DND-41 (cell line): ENCODE data around the gene TNXB.
"Not testable (repeated sequence)": the region's sequence is repeated elsewhere in the genome, so short reads cannot be mapped to it uniquely, and the experiment has no call there.

Experiments
- ATAC-seq: fragments of 200-7000 bp; cut with Tn5 transposase; 3 replicates; pipeline ENCODE4 v1.9.1; 2021; ENCODE audit warnings: low read depth; ENCODE audit not compliant: insufficient read depth
- DNase-seq: peaks from one replicate; pipeline ENCODE4 v3.0.0-alpha.2; 2020
- H2AFZ ChIP-seq: 2 replicates; pipeline ENCODE4 v1.6.0; 2012; ENCODE audit warnings: low read depth, low read length
- H3K27ac ChIP-seq: 2 replicates; pipeline ENCODE4 v1.5.1; 2012; ENCODE audit warnings: low read length, inconsistent platforms
- H3K27me3 ChIP-seq: fragments of 200-600 bp; sonication (generic); 2 replicates; pipeline ENCODE4 v1.6.0; 2012; ENCODE audit warnings: low read length, mild to moderate bottlenecking, inconsistent platforms; ENCODE audit not compliant: insufficient read depth, poor library complexity
- H3K36me3 ChIP-seq: 2 replicates; pipeline ENCODE4 v1.5.1; 2012; ENCODE audit warnings: low read length, inconsistent platforms; ENCODE audit not compliant: insufficient read depth
- H3K4me1 ChIP-seq: 2 replicates; pipeline ENCODE4 v1.5.1; 2012; ENCODE audit warnings: mild to moderate bottlenecking, low read length; ENCODE audit not compliant: insufficient read depth
- H3K4me2 ChIP-seq: 2 replicates; pipeline ENCODE4 v1.6.0; 2012; ENCODE audit warnings: mild to moderate bottlenecking, moderate library complexity, low read length, inconsistent platforms; ENCODE audit not compliant: insufficient read depth
- H3K4me3 ChIP-seq, 2 experiments: fragments of 200-600 bp in 1 of 2; shearing (Covaris generic) in 1 of 2; 2 replicates each; pipeline ENCODE4 v1.5.1; 2012 to 2016; ENCODE audit warnings: inconsistent platforms in 2 of 2, low read length in 2 of 2, mild to moderate bottlenecking in 2 of 2, low read depth in 1 of 2, moderate library complexity in 1 of 2
- H3K79me2 ChIP-seq: 2 replicates; pipeline ENCODE4 v1.6.0; 2012; ENCODE audit warnings: low read length, inconsistent platforms; ENCODE audit not compliant: insufficient read depth
- H3K9ac ChIP-seq: 2 replicates; pipeline ENCODE4 v1.6.0; 2012; ENCODE audit warnings: low read depth, mild to moderate bottlenecking, inconsistent platforms, low read length, moderate library complexity
- H3K9me3 ChIP-seq: 2 replicates; pipeline ENCODE4 v1.5.1; 2012; ENCODE audit warnings: low read length, moderate library complexity, mild to moderate bottlenecking, inconsistent platforms; ENCODE audit not compliant: insufficient read depth, severe bottlenecking
- H4K20me1 ChIP-seq: 2 replicates; pipeline ENCODE4 v1.6.0; 2012; ENCODE audit warnings: low read length; ENCODE audit not compliant: insufficient read depth

The TNXB gene

GRCh38 chr6:32012941-32013617 is 96.1 kb downstream of the TNXB start:
- H3K9me3 ChIP-seq, H3K36me3 ChIP-seq, H3K4me1 ChIP-seq, H3K27me3 ChIP-seq, H3K79me2 ChIP-seq, DNase-seq, H4K20me1 ChIP-seq, H3K27ac ChIP-seq, H2AFZ ChIP-seq, H3K9ac ChIP-seq, H3K4me2 ChIP-seq, ATAC-seq, H3K4me3 ChIP-seq: not testable (repeated sequence)

GRCh38 chr6:32010856-32011530 is 98.1 kb downstream of the TNXB start:
- not testable (repeated sequence) for H3K4me1 ChIP-seq, H4K20me1 ChIP-seq, H3K4me2 ChIP-seq, ATAC-seq, H3K36me3 ChIP-seq, H3K27ac ChIP-seq, H3K27me3 ChIP-seq, H3K79me2 ChIP-seq, H3K9ac ChIP-seq, H2AFZ ChIP-seq, H3K9me3 ChIP-seq, H3K4me3 ChIP-seq, DNase-seq

- not testable (repeated sequence) for H3K4me3 ChIP-seq, H3K9ac ChIP-seq, H3K79me2 ChIP-seq, H3K36me3 ChIP-seq, H3K27ac ChIP-seq, ATAC-seq, H2AFZ ChIP-seq, H3K9me3 ChIP-seq, DNase-seq, H3K4me2 ChIP-seq, H3K27me3 ChIP-seq, H4K20me1 ChIP-seq, H3K4me1 ChIP-seq
Measured at GRCh38 chr6:32009537-32009936, 99.6 kb downstream of the TNXB start.

- not testable (repeated sequence) for DNase-seq, H3K9ac ChIP-seq, H3K27ac ChIP-seq, H3K36me3 ChIP-seq, H4K20me1 ChIP-seq, H3K4me1 ChIP-seq, ATAC-seq, H2AFZ ChIP-seq, H3K4me2 ChIP-seq, H3K79me2 ChIP-seq, H3K4me3 ChIP-seq, H3K9me3 ChIP-seq, H3K27me3 ChIP-seq
Measured at GRCh38 chr6:32008616-32009015, 100.5 kb downstream of the TNXB start.

GRCh38 chr6:32008037-32008436 is 101.1 kb downstream of the TNXB start:
- not testable (repeated sequence) for H3K36me3 ChIP-seq, H3K27me3 ChIP-seq, H4K20me1 ChIP-seq, H3K79me2 ChIP-seq, H3K4me2 ChIP-seq, H3K27ac ChIP-seq, H3K4me3 ChIP-seq, H3K9ac ChIP-seq, H3K9me3 ChIP-seq, DNase-seq, ATAC-seq, H3K4me1 ChIP-seq, H2AFZ ChIP-seq

GRCh38 chr6:32007086-32007485 is 102.1 kb downstream of the TNXB start:
- H4K20me1 ChIP-seq, H3K9ac ChIP-seq, H3K4me1 ChIP-seq, H3K79me2 ChIP-seq, H3K9me3 ChIP-seq, H3K36me3 ChIP-seq, DNase-seq, H3K4me2 ChIP-seq, H3K27me3 ChIP-seq, H3K4me3 ChIP-seq, ATAC-seq, H3K27ac ChIP-seq, H2AFZ ChIP-seq: not testable (repeated sequence)

- not testable (repeated sequence) for H3K9ac ChIP-seq, H3K4me2 ChIP-seq, H3K4me3 ChIP-seq, H3K4me1 ChIP-seq, DNase-seq, H3K9me3 ChIP-seq, H2AFZ ChIP-seq, H4K20me1 ChIP-seq, ATAC-seq, H3K27ac ChIP-seq, H3K36me3 ChIP-seq, H3K27me3 ChIP-seq, H3K79me2 ChIP-seq
Measured at GRCh38 chr6:32005991-32006529, 103.1 kb downstream of the TNXB start.

- not testable (repeated sequence) for H3K9me3 ChIP-seq, H3K36me3 ChIP-seq, DNase-seq, H3K27me3 ChIP-seq, H3K4me3 ChIP-seq, H4K20me1 ChIP-seq, H3K27ac ChIP-seq, H3K79me2 ChIP-seq, H2AFZ ChIP-seq, ATAC-seq, H3K4me2 ChIP-seq, H3K9ac ChIP-seq, H3K4me1 ChIP-seq
Measured at GRCh38 chr6:32005538-32005880, 103.6 kb downstream of the TNXB start.
